K562 (cell line): ENCODE measurements around the gene PPP1R36. TPM values are rescaled to one million over a fixed set of nuclear protein-coding genes. Genes with fewer than 3 reads are reported as not detected.

Source experiments
- ATAC-seq: fragments of 200-7000 bp; cut with Tn5 transposase; 3 replicates; pipeline ENCODE4 v1.9.1; 2020; ENCODE audit warnings: moderate library complexity
- BruUV-seq: library from RNA; stranded (reverse); fragments of 400-500 nt; replicated peaks from 2 replicates; lab custom pipeline; 2021; lab: Mats Ljungman, UMichigan
- CTCF ChIA-PET: fragments of 300-600 bp; formaldehyde crosslinking; extraction: SDS; loops from one replicate; lab custom pipeline; 2021; ENCODE audit warnings: low intra/inter-chr PET ratio; lab: Yijun Ruan, JAX
- POLR2A ChIA-PET: fragments of 300-600, 350-650 bp; sonication (Branson Sonifier 250); formaldehyde crosslinking; extraction: SDS; loops from one replicate; lab custom pipeline; 2021; ENCODE audit warnings: antibody characterized with exemption, inconsistent platforms; lab: Yijun Ruan, JAX
- DNase-seq, 4 experiments: peaks; one replicate each; pipeline versions ENCODE4 v3.0.0 to v3.0.0-alpha.2; 2011 to 2018; ENCODE audit warnings: low spot score in 3 of 4, mixed read lengths in 3 of 4; ENCODE audit errors: extremely low read depth in 1 of 4
- FAIRE-seq: peaks from 2 replicates; lab custom pipeline; 2011; peaks lifted over from hg19 to GRCh38; lab: Jason Lieb, UNC
- H2AFZ ChIP-seq: 2 replicates; pipeline ENCODE4 v1.6.0; 2011; ENCODE audit warnings: low read depth, low read length, control low read depth, inconsistent platforms
- H3K27ac ChIP-seq: fragments of 200-600 bp; 3 replicates; pipeline ENCODE4 v1.8.0; 2011; ENCODE audit warnings: low read depth, mild to moderate bottlenecking, control low read depth, inconsistent platforms, low read length, moderate library complexity, mixed read lengths; ENCODE audit errors: extremely low read depth
- H3K27me3 ChIP-seq, 2 experiments: fragments of 300-600 bp in 1 of 2; 2 replicates in 1 of 2; 3 replicates in 1 of 2; pipeline versions ENCODE4 v1.6.0 to v1.8.0; 2011; ENCODE audit warnings: inconsistent platforms in 2 of 2, low read length in 2 of 2, mild to moderate bottlenecking in 1 of 2, mixed read lengths in 1 of 2, moderate library complexity in 1 of 2; ENCODE audit not compliant: control insufficient read depth in 2 of 2, insufficient read depth in 2 of 2
- H3K36me3 ChIP-seq: fragments of 300-600 bp; 3 replicates; pipeline ENCODE4 v1.8.0; 2011; ENCODE audit warnings: mild to moderate bottlenecking, low read length, inconsistent platforms; ENCODE audit not compliant: control insufficient read depth, insufficient read depth
- H3K4me1 ChIP-seq, 2 experiments: fragments of 200-600 bp in 1 of 2; replicated peaks in 1 of 2; 2 replicates in 1 of 2; 3 replicates in 1 of 2; pipeline versions ENCODE4 v1.5.1 to v1.8.0; 2011; ENCODE audit warnings: inconsistent platforms in 2 of 2, low read length in 2 of 2, mild to moderate bottlenecking in 1 of 2, mixed read lengths in 1 of 2, moderate library complexity in 1 of 2; ENCODE audit not compliant: control insufficient read depth in 2 of 2, insufficient read depth in 2 of 2
- H3K4me2 ChIP-seq: 2 replicates; pipeline ENCODE4 v1.6.1; 2011; ENCODE audit warnings: low read length, control low read depth, inconsistent platforms, mixed read lengths; ENCODE audit not compliant: insufficient read depth
- H3K4me3 ChIP-seq: fragments of 200-600 bp; sonication (generic), shearing (Covaris generic); 2 replicates; pipeline ENCODE4 v1.5.1; 2016; ENCODE audit warnings: control low read depth, inconsistent platforms
- H3K79me2 ChIP-seq: fragments of 200-600 bp; 3 replicates; pipeline ENCODE4 v1.8.0; 2011; ENCODE audit warnings: low read length, inconsistent platforms; ENCODE audit not compliant: control insufficient read depth, insufficient read depth
- H3K9ac ChIP-seq, 2 experiments: 2 replicates each; pipeline versions ENCODE4 v1.6.0 to v1.6.1; 2011; ENCODE audit warnings: low read depth in 2 of 2, low read length in 2 of 2, control low read depth in 1 of 2, inconsistent platforms in 1 of 2, mild to moderate bottlenecking in 1 of 2, mixed read lengths in 1 of 2; ENCODE audit not compliant: insufficient read depth in 1 of 2
- H3K9me1 ChIP-seq: one replicate; pipeline ENCODE4 v1.6.0; 2011; ENCODE audit warnings: inconsistent platforms, mild to moderate bottlenecking, low read length, moderate library complexity; ENCODE audit not compliant: control insufficient read depth, insufficient read depth
- H3K9me3 ChIP-seq: replicated peaks from 2 replicates; pipeline ENCODE4 v1.5.1; 2011; ENCODE audit warnings: low read depth, low read length, inconsistent platforms; ENCODE audit not compliant: control insufficient read depth, insufficient read depth
- H4K20me1 ChIP-seq: replicated peaks from 2 replicates; pipeline ENCODE4 v1.6.1; 2011; ENCODE audit warnings: low read length, inconsistent platforms, mixed read lengths; ENCODE audit not compliant: control insufficient read depth, insufficient read depth
- FOS ChIP-seq: IDR thresholded peaks from 3 replicates; pipeline ENCODE4 v1.6.1; 2011; ENCODE audit not compliant: insufficient read length; ENCODE audit errors: extremely low read depth
- LEF1 ChIP-seq: fragments of 450-650 bp; IDR thresholded peaks from 2 replicates; pipeline ENCODE4 v1.6.1; 2016; ENCODE audit warnings: mild to moderate bottlenecking
- MECOM ChIP-seq: fragments of 250-450 bp; sonication (Bioruptor Pico); IDR thresholded peaks from 2 replicates; pipeline ENCODE4 v1.8.0; 2022; ENCODE audit warnings: inconsistent platforms
- NBN ChIP-seq: fragments of 450-650 bp; IDR thresholded peaks from 2 replicates; pipeline ENCODE4 v1.6.1; 2016; ENCODE audit warnings: low read depth, mild to moderate bottlenecking
- NCOA6 ChIP-seq: fragments of 450-650 bp; IDR thresholded peaks from 2 replicates; pipeline ENCODE4 v1.6.1; 2017; ENCODE audit warnings: mild to moderate bottlenecking
- RBM25 ChIP-seq: fragments of 200-400 bp; formaldehyde crosslinking; IDR thresholded peaks from 2 replicates; pipeline ENCODE4 v1.6.1; 2018; ENCODE audit warnings: low read length, low read depth, moderate library complexity; ENCODE audit not compliant: severe bottlenecking
- RCOR1 ChIP-seq, 2 experiments: IDR thresholded peaks; 2 replicates each; pipeline ENCODE4 v1.6.1; 2012; ENCODE audit warnings: low read depth in 2 of 2, low read length in 2 of 2, borderline replicate concordance in 1 of 2, improper control_type of control experiment in 1 of 2
- TBP ChIP-seq: optimal IDR thresholded peaks from 2 replicates; pipeline ENCODE3; 2011; ENCODE audit warnings: low read depth, low read length, improper control_type of control experiment
- TEAD1 ChIP-seq, 2 experiments: fragments of 450-650 bp in 1 of 2; sonication (generic) in 1 of 2; formaldehyde crosslinking; IDR thresholded peaks; 2 replicates each; pipeline versions ENCODE4 v1.4.0 to v1.8.0; 2020 to 2022; ENCODE audit warnings: mild to moderate bottlenecking in 2 of 2, missing genetic modification reagents in 1 of 2
- ZNF134 ChIP-seq: fragments of 250-450 bp; sonication (Bioruptor Pico); conservative IDR thresholded peaks from 2 replicates; pipeline ENCODE4 v1.4.0; 2020
- ZNF146 ChIP-seq: IDR thresholded peaks from one replicate; pipeline ENCODE4 v1.6.1; 2018; ENCODE audit warnings: missing compliant biosample characterization; ENCODE audit not compliant: unreplicated experiment
- ZNF766 ChIP-seq: fragments of 200-800 bp; sonication (Bioruptor generic); conservative IDR thresholded peaks from 2 replicates; pipeline ENCODE4 v1.6.1; 2016; ENCODE audit warnings: missing genetic modification characterization, missing compliant biosample characterization
- ZNF830 ChIP-seq: fragments of 250-450 bp; sonication (Bioruptor Pico); IDR thresholded peaks from 2 replicates; pipeline ENCODE4 v1.5.0; 2021; ENCODE audit warnings: mild to moderate bottlenecking
- WGBS: fragments of 100-300 bp; shearing (Covaris generic); methylation state at CpG from one replicate; pipeline ENCODE4 v1.1.6; 2016; ENCODE audit warnings: low coverage, mixed read lengths; ENCODE audit not compliant: insufficient coverage; ENCODE audit errors: missing lambda C conversion rate; 5-methylcytosine and 5-hydroxymethylcytosine counted together
- in situ Hi-C: fragments of 300-500 bp; cut with MboI; formaldehyde crosslinking; loops from 4 replicates; pipeline ENCODE4 v1.15.0; 2018; ENCODE audit warnings: inconsistent platforms, mixed read lengths
- intact Hi-C: fragments of 100-400 bp; cut with micrococcal nuclease; formaldehyde crosslinking; loops from 2 replicates; pipeline ENCODE4 v1.14.2; 2022
- polyA plus RNA-seq, 8 experiments: library from polyadenylated mRNA; depleted of rRNA in 4 of 8; stranded (reverse) in 5 of 8; unstranded in 3 of 8; fragments of >200 nt; fragmentation: Nextera tagmentation in 2 of 8; fragmentation: Illumina TruSeq in 1 of 8; extraction: Ambion mirVana in 2 of 8; extraction: Trizol in 1 of 8; gene quantifications; 2 replicates each; pipeline versions ENCODE4 v1.2.1 to v1.2.3, GENCODE V29; 2011 to 2014; ENCODE audit warnings: inconsistent platforms in 1 of 8, missing spikeins in 1 of 8
- total RNA-seq, 7 experiments: library from RNA; depleted of rRNA in 6 of 7; stranded (reverse); fragments of >200 nt in 6 of 7; fragmentation: Illumina TruSeq in 2 of 7; extraction: Trizol in 2 of 7; gene quantifications; 2 replicates each; pipeline versions ENCODE4 v1.2.1 to v1.2.3, GENCODE V29; 2011 to 2021; ENCODE audit warnings: low replicate concordance in 1 of 7
- TF ChIP-seq, protein P1 (sequence below): sonication (generic); formaldehyde crosslinking; IDR thresholded peaks from 2 replicates; pipeline ENCODE4 v1.8.0; 2022; ENCODE audit warnings: mild to moderate bottlenecking, missing genetic modification reagents

The PPP1R36 gene
- total and polyA plus RNA-seq, 9 of the 15 experiments (the other 6 are each of a cell fraction or from before 2014, with no cell fraction given) = 0.29 TPM; not detected in 8

DNA sequence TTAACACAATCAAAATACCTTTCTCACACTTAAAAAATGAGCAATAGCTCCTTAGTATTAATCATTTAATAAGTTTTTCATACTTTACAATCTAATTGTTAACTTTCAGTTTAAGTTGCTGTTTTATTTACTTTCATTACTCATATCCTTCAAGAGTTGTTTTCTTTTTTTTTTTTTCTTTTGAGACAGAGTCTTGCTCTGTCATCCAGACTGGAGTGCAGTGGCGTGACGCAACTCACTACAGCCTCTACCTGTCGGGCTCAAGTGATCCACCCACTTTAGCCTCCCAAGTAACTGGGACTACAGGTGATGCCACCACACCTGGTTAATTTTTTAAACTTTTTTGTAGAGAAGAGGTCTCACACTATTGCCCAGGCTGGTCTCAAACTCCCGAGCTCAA is 29.1 kb upstream of the PPP1R36 start (continued):
- no peak for TF ChIP-seq RCOR1 (IDR thresholded peaks at IDR 0.05; ENCODE audit: borderline replicate concordance in 1 of 2, low read depth in 2 of 2, low read length in 2 of 2)
- no peak for TF ChIP-seq TBP
- TF ChIP-seq NBN = no peak
- no peak for TF ChIP-seq MECOM (CRISPR knock-in tag)
- TF ChIP-seq, all 486 proteins: peak for 0

DNA sequence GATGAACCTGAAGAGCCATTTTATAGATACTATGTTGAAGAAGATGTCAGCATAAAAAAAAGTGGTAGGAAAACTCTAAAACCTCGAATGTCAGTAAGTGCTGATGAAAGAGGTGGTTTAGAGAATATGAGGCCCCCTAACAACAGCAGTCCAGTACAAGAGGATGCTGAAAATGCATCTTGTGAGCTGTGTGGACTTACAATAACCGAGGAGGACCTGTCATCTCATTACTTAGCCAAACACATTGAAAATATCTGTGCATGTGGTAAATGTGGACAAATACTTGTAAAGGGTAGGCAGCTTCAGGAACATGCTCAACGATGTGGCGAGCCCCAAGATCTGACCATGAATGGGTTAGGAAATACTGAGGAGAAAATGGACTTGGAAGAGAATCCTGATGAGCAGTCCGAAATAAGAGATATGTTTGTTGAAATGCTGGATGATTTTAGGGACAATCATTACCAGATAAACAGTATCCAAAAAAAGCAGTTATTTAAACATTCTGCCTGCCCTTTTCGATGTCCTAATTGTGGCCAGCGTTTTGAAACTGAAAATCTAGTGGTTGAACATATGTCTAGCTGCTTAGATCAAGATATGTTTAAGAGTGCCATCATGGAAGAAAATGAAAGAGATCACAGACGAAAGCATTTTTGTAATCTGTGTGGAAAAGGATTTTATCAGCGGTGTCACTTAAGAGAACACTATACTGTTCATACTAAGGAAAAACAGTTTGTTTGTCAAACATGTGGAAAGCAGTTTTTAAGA is 27.0 kb upstream of the PPP1R36 start:
- Histone ChIP-seq H3K27ac (no peak overlapping the region), H3K9me1 (no peaks in the 10 kb centered on the region), H3K9ac (no peak overlapping the region), H3K4me2 (no peak overlapping the region), H3K4me1 (no peaks in the 10 kb centered on the region), H3K9me3 (no peaks in the 10 kb centered on the region), H3K36me3 (peaks cover 9% of the 10 kb centered on the region; the same call in 1 of the 3 replicates), H3K79me2 (no peaks in the 10 kb centered on the region), H2AFZ (no peak overlapping the region), H3K27me3 (no peaks in the 10 kb centered on the region), H3K4me3 (no peak overlapping the region), H4K20me1 (no peaks in the 10 kb centered on the region)
- no TSS peak for BruUV-seq
- 61% methylated on average over 9 of the region's 9 CpGs for WGBS
- ATAC-seq (no peak), DNase-seq (no peak), FAIRE-seq (no peak)
- POLR2A ChIA-PET = interaction anchor here (0.8 to 1.5 kb wide), 2 partner anchors 11 to 13 kb away, joined by 3 read pairs; no protein-coding TSS in a partner anchor
- intact Hi-C loops = no loop called here
- TF ChIP-seq RBM25 = no peak
- TF ChIP-seq TEAD1 (CRISPR knock-in tag; IDR thresholded peaks at IDR 0.05) = no peak
- TF ChIP-seq FOS = no peak
- no peak for TF ChIP-seq NCOA6
- no peak for TF ChIP-seq ZNF146 (CRISPR knock-in tag)
- TF ChIP-seq ZNF830 (CRISPR knock-in tag) = no peak
- TF ChIP-seq, protein P1, sequence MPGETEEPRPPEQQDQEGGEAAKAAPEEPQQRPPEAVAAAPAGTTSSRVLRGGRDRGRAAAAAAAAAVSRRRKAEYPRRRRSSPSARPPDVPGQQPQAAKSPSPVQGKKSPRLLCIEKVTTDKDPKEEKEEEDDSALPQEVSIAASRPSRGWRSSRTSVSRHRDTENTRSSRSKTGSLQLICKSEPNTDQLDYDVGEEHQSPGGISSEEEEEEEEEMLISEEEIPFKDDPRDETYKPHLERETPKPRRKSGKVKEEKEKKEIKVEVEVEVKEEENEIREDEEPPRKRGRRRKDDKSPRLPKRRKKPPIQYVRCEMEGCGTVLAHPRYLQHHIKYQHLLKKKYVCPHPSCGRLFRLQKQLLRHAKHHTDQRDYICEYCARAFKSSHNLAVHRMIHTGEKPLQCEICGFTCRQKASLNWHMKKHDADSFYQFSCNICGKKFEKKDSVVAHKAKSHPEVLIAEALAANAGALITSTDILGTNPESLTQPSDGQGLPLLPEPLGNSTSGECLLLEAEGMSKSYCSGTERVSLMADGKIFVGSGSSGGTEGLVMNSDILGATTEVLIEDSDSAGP = no peak
- no peak for TF ChIP-seq LEF1
- TF ChIP-seq ZNF134 (CRISPR knock-in tag) = no peak
- no peak for TF ChIP-seq ZNF766 (CRISPR knock-in tag)
- CTCF ChIA-PET = no interaction called here
- in situ Hi-C loops = no loop called here
